Natural killer cell (primary cell): ENCODE data around the gene LRRC10B. TPM values are rescaled to one million over a fixed set of nuclear protein-coding genes. Genes with fewer than 3 reads are reported as not detected.

ENCODE experiments used
- ATAC-seq, 3 donors: fragments of 150-1000 bp in 2 of 3; fragments of 200-7000 bp in 1 of 3; cut with Tn5 transposase; 1 replicate in 1 of 3; 2 replicates in 2 of 3; pipeline ENCODE4 v1.10.0; 2021; ENCODE audit warnings: mild to moderate bottlenecking in 2 of 3, moderate library complexity in 2 of 3
- DNase-seq, 2 donors: peaks; one replicate each; pipeline versions ENCODE4 v3.0.0 to v3.0.0-alpha.2; 2013 to 2021; ENCODE audit warnings: mixed read lengths in 1 of 2
- H3K27ac ChIP-seq: one replicate; pipeline ENCODE4 v1.5.1; 2013; ENCODE audit warnings: mild to moderate bottlenecking, low read length
- H3K27me3 ChIP-seq: one replicate; pipeline ENCODE4 v1.6.1; 2013; ENCODE audit warnings: low read length; ENCODE audit not compliant: control insufficient read depth, insufficient read depth
- H3K36me3 ChIP-seq: one replicate; pipeline ENCODE4 v1.6.1; 2013; ENCODE audit warnings: low read length; ENCODE audit not compliant: control insufficient read depth, insufficient read depth
- H3K4me1 ChIP-seq: one replicate; pipeline ENCODE4 v1.6.1; 2013; ENCODE audit warnings: low read length; ENCODE audit not compliant: control insufficient read depth, insufficient read depth
- H3K4me3 ChIP-seq: one replicate; pipeline ENCODE4 v1.5.1; 2013; ENCODE audit warnings: low read length
- H3K9me3 ChIP-seq: one replicate; pipeline ENCODE4 v1.6.1; 2013; ENCODE audit warnings: low read length; ENCODE audit not compliant: control insufficient read depth, insufficient read depth
- H3K27ac Mint-ChIP-seq, 2 donors: one replicate each; pipeline ENCODE4 v1.8.0; 2022; ENCODE audit warnings: mild to moderate bottlenecking in 2 of 2, mixed read lengths in 2 of 2, moderate library complexity in 1 of 2
- H3K27me3 Mint-ChIP-seq, 2 donors: one replicate each; pipeline ENCODE4 v1.8.0; 2022; ENCODE audit warnings: low read depth in 2 of 2, mixed read lengths in 2 of 2
- H3K36me3 Mint-ChIP-seq: one replicate; pipeline ENCODE4 v1.8.0; 2022; ENCODE audit warnings: mixed read lengths
- H3K4me1 Mint-ChIP-seq, 2 donors: one replicate each; pipeline ENCODE4 v1.8.0; 2022; ENCODE audit warnings: mixed read lengths in 2 of 2
- H3K4me3 Mint-ChIP-seq: one replicate; pipeline ENCODE4 v1.8.0; 2022; ENCODE audit warnings: mild to moderate bottlenecking, moderate library complexity, mixed read lengths
- H3K9me3 Mint-ChIP-seq, 2 donors: one replicate each; pipeline ENCODE4 v1.8.0; 2022; ENCODE audit warnings: mixed read lengths in 2 of 2
- WGBS: methylation state at CpG from one replicate; pipeline ENCODE4 v1.1.7; 2013; ENCODE audit warnings: missing lambda C conversion rate; ENCODE audit not compliant: insufficient coverage; 5-methylcytosine and 5-hydroxymethylcytosine counted together
- intact Hi-C: fragments of 100-400 bp; cut with micrococcal nuclease; formaldehyde crosslinking; loops from one replicate; pipeline ENCODE4 v1.14.2; 2022
- total RNA-seq, 4 donors: library from RNA; stranded (reverse); fragments of 120-200 nt in 1 of 4; gene quantifications; one replicate each; pipeline versions ENCODE4 v1.2.3 to v1.2.4, GENCODE V29; 2013 to 2022
- TF ChIP-seq, protein P1 (sequence below): fragments of 200-600 bp; IDR thresholded peaks from one replicate; pipeline ENCODE4 v1.8.0; 2022; ENCODE audit warnings: antibody characterized with exemption

Gene LRRC10B
- total RNA-seq, 3 donors from 2014 or later (not counting 1 experiment from before 2014, with no cell fraction given), result not detected

GRCh38 chr11:61487342-61488025, 21.1 kb upstream of the LRRC10B start:
- Mint-ChIP-seq H3K27me3 (no peaks in the 10 kb centered on the region), H3K36me3 (no peaks in the 10 kb centered on the region), H3K4me1 (no peaks in the 10 kb centered on the region), H3K27ac (no peak overlapping the region), H3K9me3 (no peaks in the 10 kb centered on the region), H3K4me3 (no peak overlapping the region)
- intact Hi-C loops, result no loop called here
- Histone ChIP-seq H3K27me3 (no peaks in the 10 kb centered on the region), H3K4me3 (no peak overlapping the region), H3K9me3 (no peaks in the 10 kb centered on the region), H3K4me1 (no peaks in the 10 kb centered on the region), H3K27ac (no peak overlapping the region), H3K36me3 (no peaks in the 10 kb centered on the region)
- ATAC-seq (no peak), DNase-seq (no peak)
- 91% methylated on average over 4 of the region's 4 CpGs for WGBS
- TF ChIP-seq, protein P1, sequence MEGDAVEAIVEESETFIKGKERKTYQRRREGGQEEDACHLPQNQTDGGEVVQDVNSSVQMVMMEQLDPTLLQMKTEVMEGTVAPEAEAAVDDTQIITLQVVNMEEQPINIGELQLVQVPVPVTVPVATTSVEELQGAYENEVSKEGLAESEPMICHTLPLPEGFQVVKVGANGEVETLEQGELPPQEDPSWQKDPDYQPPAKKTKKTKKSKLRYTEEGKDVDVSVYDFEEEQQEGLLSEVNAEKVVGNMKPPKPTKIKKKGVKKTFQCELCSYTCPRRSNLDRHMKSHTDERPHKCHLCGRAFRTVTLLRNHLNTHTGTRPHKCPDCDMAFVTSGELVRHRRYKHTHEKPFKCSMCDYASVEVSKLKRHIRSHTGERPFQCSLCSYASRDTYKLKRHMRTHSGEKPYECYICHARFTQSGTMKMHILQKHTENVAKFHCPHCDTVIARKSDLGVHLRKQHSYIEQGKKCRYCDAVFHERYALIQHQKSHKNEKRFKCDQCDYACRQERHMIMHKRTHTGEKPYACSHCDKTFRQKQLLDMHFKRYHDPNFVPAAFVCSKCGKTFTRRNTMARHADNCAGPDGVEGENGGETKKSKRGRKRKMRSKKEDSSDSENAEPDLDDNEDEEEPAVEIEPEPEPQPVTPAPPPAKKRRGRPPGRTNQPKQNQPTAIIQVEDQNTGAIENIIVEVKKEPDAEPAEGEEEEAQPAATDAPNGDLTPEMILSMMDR, result no peak

- ATAC-seq, result no peak
- H3K27ac ChIP-seq, result no peak overlapping the region
- no peak overlapping the region for H3K27ac Mint-ChIP-seq
These were observed 19.8 kb upstream of the LRRC10B start for GRCh38 chr11:61488651-61489291.

DNA sequence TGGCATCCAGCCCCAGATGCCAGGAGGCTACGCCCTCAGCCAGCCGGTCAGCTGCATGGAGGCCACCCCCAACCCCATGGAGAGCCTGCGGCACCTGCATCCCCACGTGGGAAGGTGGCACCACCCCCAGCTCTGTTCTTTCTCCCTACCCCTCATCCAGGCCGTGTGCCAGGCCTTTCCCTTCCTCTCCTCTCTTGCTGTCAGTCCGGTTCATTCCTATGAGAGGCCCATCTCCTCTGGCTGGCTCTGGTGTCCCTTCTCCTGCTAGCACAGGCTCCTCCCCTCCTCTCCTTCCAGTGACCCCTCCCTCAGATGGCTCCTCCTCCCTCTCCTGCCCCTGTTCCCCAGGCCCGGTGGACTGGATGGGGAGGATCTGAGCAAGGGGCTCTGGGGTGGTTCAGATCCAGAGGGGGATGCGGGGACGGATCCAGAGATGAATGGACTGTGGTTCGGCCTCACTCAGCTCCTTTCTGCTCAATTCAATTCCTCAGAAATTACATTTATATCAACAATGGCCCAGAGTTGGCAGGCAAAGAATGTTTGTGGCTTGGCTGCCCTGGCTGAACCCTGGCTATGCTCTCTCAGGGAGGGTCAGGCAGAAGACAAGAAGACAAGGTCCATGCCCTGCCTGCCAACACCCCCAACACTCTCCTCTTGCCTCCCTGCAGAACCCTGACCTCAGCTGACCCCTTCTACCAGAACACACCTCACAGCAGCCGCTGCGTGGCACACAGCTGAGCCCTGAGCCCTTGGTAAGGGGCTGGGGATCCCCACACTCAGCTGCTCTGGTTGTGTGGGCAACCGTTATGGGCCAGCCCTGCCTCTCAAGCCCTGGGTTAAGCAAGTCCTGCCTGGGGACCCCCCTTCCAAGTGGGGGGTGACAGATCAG, 18.5 kb upstream of the LRRC10B start:
- no peaks in the 10 kb centered on the region for H3K9me3 ChIP-seq
- Mint-ChIP-seq H3K4me3 (no peak overlapping the region), H3K27ac (no peak overlapping the region), H3K4me1 (no peaks in the 10 kb centered on the region), H3K9me3 (no peaks in the 10 kb centered on the region), H3K36me3 (no peaks in the 10 kb centered on the region), H3K27me3 (no peaks in the 10 kb centered on the region)
- DNase-seq, result no peak
- no peak for ATAC-seq
- intact Hi-C loops, result no loop called here
- WGBS, result 85% methylated on average over 10 of the region's 13 CpGs
- H3K27ac ChIP-seq, result no peak overlapping the region
- no peaks in the 10 kb centered on the region for H3K4me1 ChIP-seq
- TF ChIP-seq, protein P1, result no peak
- H3K4me3 ChIP-seq, result no peak overlapping the region
- no peaks in the 10 kb centered on the region for H3K36me3 ChIP-seq
- H3K27me3 ChIP-seq, result no peaks in the 10 kb centered on the region

More at GRCh38 chr11:61488651-61489291, 19.8 kb upstream of the LRRC10B start:
- H3K4me3 ChIP-seq, result no peak overlapping the region
- no peaks in the 10 kb centered on the region for H3K9me3 ChIP-seq
- H3K36me3 ChIP-seq, result no peaks in the 10 kb centered on the region
- no peaks in the 10 kb centered on the region for H3K4me1 ChIP-seq
- Mint-ChIP-seq H3K36me3 (no peaks in the 10 kb centered on the region), H3K27me3 (no peaks in the 10 kb centered on the region), H3K9me3 (no peaks in the 10 kb centered on the region), H3K4me3 (no peak overlapping the region), H3K4me1 (no peaks in the 10 kb centered on the region)
- no peak for DNase-seq
- TF ChIP-seq, protein P1, result no peak
- 73% methylated on average over 19 of the region's 19 CpGs for WGBS
- no peaks in the 10 kb centered on the region for H3K27me3 ChIP-seq
- intact Hi-C loops, result no loop called here
